Tibial artery (tissue), 4 donors: ENCODE measurements around the gene MT1B.

Experiments used
- DNase-seq, 2 donors: peaks; one replicate each; pipeline ENCODE4 v3.0.0-alpha.2; 2019
- H3K27ac ChIP-seq, 2 donors: fragments of 200-600 bp; sonication (generic) in 1 of 2; 1 replicate in 1 of 2; 2 replicates in 1 of 2; pipeline ENCODE4 v1.5.1; 2018 to 2019; ENCODE audit warnings: mild to moderate bottlenecking in 1 of 2
- H3K27me3 ChIP-seq, 2 donors: fragments of 200-600 bp; sonication (generic) in 1 of 2; one replicate each; pipeline versions ENCODE4 v1.5.1 to v1.6.0; 2016 to 2019
- H3K36me3 ChIP-seq, 3 donors: fragments of 200-600 bp; sonication (generic) in 2 of 3; one replicate each; pipeline ENCODE4 v1.5.1; 2016 to 2019; ENCODE audit warnings: mild to moderate bottlenecking in 2 of 3
- H3K4me1 ChIP-seq, 4 donors: fragments of 200-600 bp; sonication (generic) in 2 of 4; 1 replicate in 3 of 4; 2 replicates in 1 of 4; pipeline ENCODE4 v1.5.1; 2016 to 2019
- H3K4me3 ChIP-seq, 2 donors: fragments of 200-600 bp; sonication (generic) in 1 of 2; 1 replicate in 1 of 2; 2 replicates in 1 of 2; pipeline ENCODE4 v1.5.1; 2018 to 2019; ENCODE audit warnings: mild to moderate bottlenecking in 2 of 2
- H3K9me3 ChIP-seq, 3 donors: fragments of 200-600 bp; sonication (generic) in 1 of 3; one replicate each; pipeline ENCODE4 v1.5.1; 2016 to 2019
- CTCF ChIP-seq, 2 experiments: fragments of 200-600 bp in 1 of 2; fragments of 450-650 bp in 1 of 2; IDR thresholded peaks; one replicate each; pipeline ENCODE4 v1.5.1; 2017 to 2019; ENCODE audit warnings: antibody characterized with exemption in 2 of 2, mild to moderate bottlenecking in 1 of 2, moderate library complexity in 1 of 2
- intact Hi-C: fragments of 100-400 bp; cut with DNase I; formaldehyde crosslinking; loops from one replicate; pipeline ENCODE4 v1.15.0; 2023; ENCODE audit warnings: low total_unique reads

Gene MT1B

GRCh38 chr16:56690420-56691122, 38.9 kb downstream of the MT1B start:
- H3K4me3 ChIP-seq = no peak overlapping the region
- peaks cover 0 to 3% of the 10 kb centered on the region in 2 donors for H3K27me3 ChIP-seq
- peaks cover 0 to 7% (median 3%) of the 10 kb centered on the region in 4 donors for H3K4me1 ChIP-seq
- no peak overlapping the region for H3K27ac ChIP-seq
- no peak for TF ChIP-seq CTCF (IDR thresholded peaks at IDR 0.05)
- peaks cover 0 to 10% (median 0%) of the 10 kb centered on the region in 3 donors for H3K9me3 ChIP-seq
- intact Hi-C loops = no loop called here
- DNase-seq = peak in 1 of 2 donors; percentile 32
- H3K36me3 ChIP-seq = peaks cover 0 to 15% (median 6%) of the 10 kb centered on the region in 3 donors

GRCh38 chr16:56691885-56692284, 40.2 kb downstream of the MT1B start:
- H3K36me3 ChIP-seq = peaks cover 0 to 2% (median 0%) of the 10 kb centered on the region in 3 donors
- H3K4me3 ChIP-seq = no peak overlapping the region
- peaks cover 0 to 3% of the 10 kb centered on the region in 2 donors for H3K27me3 ChIP-seq
- TF ChIP-seq CTCF (IDR thresholded peaks at IDR 0.05) = no peak
- H3K9me3 ChIP-seq = peaks cover 0 to 4% (median 0%) of the 10 kb centered on the region in 3 donors
- intact Hi-C loops = no loop called here
- DNase-seq = no peak
- H3K4me1 ChIP-seq = no peaks in the 10 kb centered on the region
- no peak overlapping the region for H3K27ac ChIP-seq

- intact Hi-C loops = no loop called here
- DNase-seq = no peak
- Histone ChIP-seq H3K36me3 (no peaks in the 10 kb centered on the region), H3K27ac (no peak overlapping the region), H3K9me3 (peaks cover 0 to 4% (median 0%) of the 10 kb centered on the region in 3 donors), H3K4me3 (no peak overlapping the region), H3K4me1 (no peaks in the 10 kb centered on the region), H3K27me3 (peaks cover 0 to 3% of the 10 kb centered on the region in 2 donors)
- no peak for TF ChIP-seq CTCF (IDR thresholded peaks at IDR 0.05)
These were observed 43.6 kb downstream of the MT1B start for GRCh38 chr16:56695246-56695645.

- peaks cover 0 to 4% (median 0%) of the 10 kb centered on the region in 4 donors for H3K4me1 ChIP-seq
- intact Hi-C loops = no loop called here
- no peak for TF ChIP-seq CTCF (IDR thresholded peaks at IDR 0.05)
These were observed 45.9 kb downstream of the MT1B start for GRCh38 chr16:56697456-56698155.

GRCh38 chr16:56700195-56700594, 48.5 kb downstream of the MT1B start:
- Histone ChIP-seq H3K27ac (no peak overlapping the region), H3K4me1 (peaks cover 0 to 4% (median 0%) of the 10 kb centered on the region in 4 donors), H3K36me3 (no peaks in the 10 kb centered on the region), H3K27me3 (peaks cover 0 to under 1% of the 10 kb centered on the region in 2 donors), H3K4me3 (no peak overlapping the region), H3K9me3 (peaks cover 0 to 4% (median 0%) of the 10 kb centered on the region in 3 donors)
- intact Hi-C loops = loop anchor here (5.0 kb wide), 4 partner anchors 33 to 183 kb away; partner anchors contain the start of genes MT1G and MT1H
- TF ChIP-seq CTCF (IDR thresholded peaks at IDR 0.05) = no peak
- DNase-seq = no peak

More at GRCh38 chr16:56697456-56698155, 45.9 kb downstream of the MT1B start:
- Histone ChIP-seq H3K27me3 (peaks cover 0 to 3% of the 10 kb centered on the region in 2 donors), H3K4me3 (no peak overlapping the region), H3K36me3 (no peaks in the 10 kb centered on the region), H3K9me3 (peaks cover 0 to 4% (median 0%) of the 10 kb centered on the region in 3 donors), H3K27ac (no peak overlapping the region)
- no peak for DNase-seq
